SK-N-SH (cell line): ENCODE measurements around the gene NEURL1.

Experiments used
- CHD2 ChIP-seq: fragments of 150-350 bp; IDR thresholded peaks from 2 replicates; pipeline ENCODE4 v1.6.1; 2018; ENCODE audit warnings: low read length; ENCODE audit not compliant: partially characterized antibody
- EP300 ChIP-seq, 2 experiments: IDR thresholded peaks; 2 replicates each; pipeline versions ENCODE4 v1.4.0 to v1.6.1; 2012; ENCODE audit warnings: borderline replicate concordance in 1 of 2, low read depth in 1 of 2, low read length in 1 of 2
- GABPA ChIP-seq: IDR thresholded peaks from 2 replicates; pipeline ENCODE4 v1.4.0; 2012; ENCODE audit warnings: low read depth, mild to moderate bottlenecking
- POLR2AphosphoS5 ChIP-seq: IDR thresholded peaks from 2 replicates; pipeline ENCODE4 v1.6.1; 2012; ENCODE audit warnings: low read depth, low read length
- TF ChIP-seq, protein P1 (sequence below): fragments of 200-600 bp; sonication (generic); IDR thresholded peaks from 2 replicates; pipeline ENCODE4 v1.6.1; 2017; ENCODE audit warnings: antibody characterized with exemption, mild to moderate bottlenecking, moderate library complexity
- TF ChIP-seq, protein P2 (sequence below): fragments of 150-350 bp; IDR thresholded peaks from 2 replicates; pipeline ENCODE4 v1.6.1; 2017; ENCODE audit warnings: antibody characterized with exemption, low read length, low read depth, borderline replicate concordance
- TF ChIP-seq, protein P3 (sequence below): IDR thresholded peaks from 2 replicates; pipeline ENCODE4; 2012

DNA sequence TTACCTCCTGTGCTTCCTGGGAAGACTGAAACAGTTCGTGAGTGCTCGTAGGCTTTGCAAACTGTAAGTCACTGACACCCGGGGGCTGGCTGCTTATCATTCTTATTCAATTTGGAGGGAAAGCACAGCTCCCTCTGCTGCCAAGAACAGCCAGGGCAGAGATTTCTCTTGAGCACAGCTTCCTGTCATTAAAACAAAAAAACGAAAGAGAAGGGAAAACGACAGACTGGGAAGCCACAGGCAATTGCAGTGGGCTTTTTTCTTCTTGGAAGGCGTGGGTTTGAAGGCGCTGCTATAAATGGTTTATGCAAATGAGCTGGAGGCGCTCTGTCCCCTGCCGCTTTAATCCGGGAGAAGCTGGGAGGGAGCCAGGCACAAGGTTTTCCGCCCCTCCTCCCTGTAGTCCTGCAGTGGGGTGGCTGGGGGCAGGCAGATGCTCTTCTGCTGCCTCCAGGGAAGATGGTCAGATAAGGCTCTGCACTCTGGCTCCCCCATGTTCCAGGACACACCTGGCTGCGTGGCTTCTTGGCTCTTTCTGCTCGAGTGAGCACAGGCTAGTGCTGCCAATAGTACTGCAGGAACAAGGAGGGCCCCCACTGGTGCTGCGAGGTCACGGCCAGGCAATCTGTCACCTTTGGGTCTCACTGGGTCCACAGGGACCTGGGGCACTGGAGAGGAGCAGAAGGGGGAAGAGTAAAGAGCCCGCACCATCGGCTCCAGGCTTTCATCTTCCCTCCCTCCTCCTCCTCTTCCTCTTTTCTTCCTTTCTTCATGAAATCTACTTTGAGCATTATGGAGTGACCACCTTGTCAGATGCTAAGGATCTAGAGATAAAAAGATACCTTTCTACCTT is 49.5 kb downstream of the NEURL1 start:
- TF ChIP-seq, protein P1, sequence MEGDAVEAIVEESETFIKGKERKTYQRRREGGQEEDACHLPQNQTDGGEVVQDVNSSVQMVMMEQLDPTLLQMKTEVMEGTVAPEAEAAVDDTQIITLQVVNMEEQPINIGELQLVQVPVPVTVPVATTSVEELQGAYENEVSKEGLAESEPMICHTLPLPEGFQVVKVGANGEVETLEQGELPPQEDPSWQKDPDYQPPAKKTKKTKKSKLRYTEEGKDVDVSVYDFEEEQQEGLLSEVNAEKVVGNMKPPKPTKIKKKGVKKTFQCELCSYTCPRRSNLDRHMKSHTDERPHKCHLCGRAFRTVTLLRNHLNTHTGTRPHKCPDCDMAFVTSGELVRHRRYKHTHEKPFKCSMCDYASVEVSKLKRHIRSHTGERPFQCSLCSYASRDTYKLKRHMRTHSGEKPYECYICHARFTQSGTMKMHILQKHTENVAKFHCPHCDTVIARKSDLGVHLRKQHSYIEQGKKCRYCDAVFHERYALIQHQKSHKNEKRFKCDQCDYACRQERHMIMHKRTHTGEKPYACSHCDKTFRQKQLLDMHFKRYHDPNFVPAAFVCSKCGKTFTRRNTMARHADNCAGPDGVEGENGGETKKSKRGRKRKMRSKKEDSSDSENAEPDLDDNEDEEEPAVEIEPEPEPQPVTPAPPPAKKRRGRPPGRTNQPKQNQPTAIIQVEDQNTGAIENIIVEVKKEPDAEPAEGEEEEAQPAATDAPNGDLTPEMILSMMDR: peak; percentile 60
- TF ChIP-seq, protein P2, sequence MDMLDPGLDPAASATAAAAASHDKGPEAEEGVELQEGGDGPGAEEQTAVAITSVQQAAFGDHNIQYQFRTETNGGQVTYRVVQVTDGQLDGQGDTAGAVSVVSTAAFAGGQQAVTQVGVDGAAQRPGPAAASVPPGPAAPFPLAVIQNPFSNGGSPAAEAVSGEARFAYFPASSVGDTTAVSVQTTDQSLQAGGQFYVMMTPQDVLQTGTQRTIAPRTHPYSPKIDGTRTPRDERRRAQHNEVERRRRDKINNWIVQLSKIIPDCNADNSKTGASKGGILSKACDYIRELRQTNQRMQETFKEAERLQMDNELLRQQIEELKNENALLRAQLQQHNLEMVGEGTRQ: no peak
- TF ChIP-seq POLR2AphosphoS5 (no peak), EP300 (IDR thresholded peaks at IDR 0.05; ENCODE audit: borderline replicate concordance in 1 of 2, low read depth in 1 of 2, low read length in 1 of 2) (peak in 1 of 2 experiments; percentile 74; a peak in 2 of 4 replicates), GABPA (no peak), CHD2 (peak; percentile 70)
- TF ChIP-seq, protein P3, sequence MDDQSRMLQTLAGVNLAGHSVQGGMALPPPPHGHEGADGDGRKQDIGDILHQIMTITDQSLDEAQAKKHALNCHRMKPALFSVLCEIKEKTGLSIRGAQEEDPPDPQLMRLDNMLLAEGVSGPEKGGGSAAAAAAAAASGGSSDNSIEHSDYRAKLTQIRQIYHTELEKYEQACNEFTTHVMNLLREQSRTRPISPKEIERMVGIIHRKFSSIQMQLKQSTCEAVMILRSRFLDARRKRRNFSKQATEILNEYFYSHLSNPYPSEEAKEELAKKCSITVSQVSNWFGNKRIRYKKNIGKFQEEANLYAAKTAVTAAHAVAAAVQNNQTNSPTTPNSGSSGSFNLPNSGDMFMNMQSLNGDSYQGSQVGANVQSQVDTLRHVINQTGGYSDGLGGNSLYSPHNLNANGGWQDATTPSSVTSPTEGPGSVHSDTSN: no peak
